ENCODE data around the gene NEAT1. TPM values are rescaled to one million over a fixed set of nuclear protein-coding genes. Genes with fewer than 3 reads are reported as not detected.

NEAT1 gene
- total RNA-seq, 2 donors from 2014 or later: 110 to 1,326 TPM

DNA sequence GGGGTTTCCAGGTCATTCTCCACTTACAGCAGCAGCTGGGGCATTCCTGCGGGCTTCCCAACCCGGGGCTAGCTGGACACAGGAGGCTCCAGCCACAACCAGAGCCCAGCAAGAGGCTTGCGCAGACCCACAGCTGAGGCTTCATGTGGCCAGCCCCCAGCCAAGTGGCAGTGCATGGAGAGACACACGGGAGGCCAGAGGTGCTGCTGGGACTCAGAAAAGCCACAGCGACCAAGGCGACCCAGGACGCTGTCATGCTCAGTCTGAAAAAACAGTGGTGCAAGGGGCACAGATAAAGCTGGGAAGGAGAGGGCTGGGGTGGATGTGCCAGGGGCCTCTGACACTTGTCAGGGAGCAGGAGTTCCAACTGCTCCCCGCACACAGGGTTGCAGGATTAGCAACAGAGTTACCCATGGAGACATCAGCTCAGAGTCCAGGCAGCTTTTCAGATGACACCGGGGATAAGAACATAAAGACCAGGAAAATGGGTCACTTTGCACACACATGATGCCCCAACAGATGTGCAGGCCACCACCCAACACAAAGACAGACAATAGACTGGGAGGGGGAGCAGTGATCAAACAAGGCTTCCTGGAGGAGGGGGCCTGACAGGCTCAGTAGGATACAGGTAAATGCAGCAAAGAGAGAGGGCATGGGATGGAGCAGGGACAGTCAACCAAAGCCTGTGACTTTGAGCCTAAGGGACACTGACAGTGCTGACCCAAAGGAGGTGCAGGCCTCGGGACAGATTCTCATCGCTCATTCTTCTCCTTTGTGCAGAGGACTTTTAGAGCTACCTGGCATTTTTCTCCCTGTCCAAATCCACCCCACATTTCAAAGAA, 6.9 kb upstream of the NEAT1 start:
- no peak for DNase-seq (ENCODE audit: low spot score)
- intact Hi-C loops (cut with DNase I): loop anchor here (1.0 to 10.0 kb wide), 3 partner anchors 33 to 95 kb away; partner anchors contain the start of gene SLC25A45
- 69% methylated on average over 11 of the region's 11 CpGs for WGBS
- Histone ChIP-seq H3K36me3 (no peaks in the 10 kb centered on the region), H3K9me3 (no peaks in the 10 kb centered on the region), H3K27ac (peak overlapping the region; percentile 100), H3K4me3 (peak overlapping the region in 1 of 2 donors; percentile 24), H3K4me1 (replicated peaks) (peaks cover 25% of the 10 kb centered on the region), H3K27me3 (replicated peaks; ENCODE audit: insufficient read depth) (no peaks in the 10 kb centered on the region)
- no peak for TF ChIP-seq POLR2A (IDR thresholded peaks at IDR 0.05)
- no peak for TF ChIP-seq POLR2AphosphoS5 (IDR thresholded peaks at IDR 0.05)
- TF ChIP-seq, protein P1, sequence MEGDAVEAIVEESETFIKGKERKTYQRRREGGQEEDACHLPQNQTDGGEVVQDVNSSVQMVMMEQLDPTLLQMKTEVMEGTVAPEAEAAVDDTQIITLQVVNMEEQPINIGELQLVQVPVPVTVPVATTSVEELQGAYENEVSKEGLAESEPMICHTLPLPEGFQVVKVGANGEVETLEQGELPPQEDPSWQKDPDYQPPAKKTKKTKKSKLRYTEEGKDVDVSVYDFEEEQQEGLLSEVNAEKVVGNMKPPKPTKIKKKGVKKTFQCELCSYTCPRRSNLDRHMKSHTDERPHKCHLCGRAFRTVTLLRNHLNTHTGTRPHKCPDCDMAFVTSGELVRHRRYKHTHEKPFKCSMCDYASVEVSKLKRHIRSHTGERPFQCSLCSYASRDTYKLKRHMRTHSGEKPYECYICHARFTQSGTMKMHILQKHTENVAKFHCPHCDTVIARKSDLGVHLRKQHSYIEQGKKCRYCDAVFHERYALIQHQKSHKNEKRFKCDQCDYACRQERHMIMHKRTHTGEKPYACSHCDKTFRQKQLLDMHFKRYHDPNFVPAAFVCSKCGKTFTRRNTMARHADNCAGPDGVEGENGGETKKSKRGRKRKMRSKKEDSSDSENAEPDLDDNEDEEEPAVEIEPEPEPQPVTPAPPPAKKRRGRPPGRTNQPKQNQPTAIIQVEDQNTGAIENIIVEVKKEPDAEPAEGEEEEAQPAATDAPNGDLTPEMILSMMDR (IDR thresholded peaks at IDR 0.05): no peak

GRCh38 chr11:65416341-65416824, 6.2 kb upstream of the NEAT1 start:
- 4% methylated on average over 18 of the region's 18 CpGs for WGBS
- Histone ChIP-seq H3K27me3 (replicated peaks; ENCODE audit: insufficient read depth) (no peaks in the 10 kb centered on the region), H3K9me3 (no peaks in the 10 kb centered on the region), H3K36me3 (no peaks in the 10 kb centered on the region), H3K4me3 (peak overlapping the region in 1 of 2 donors; percentile 24), H3K27ac (peak overlapping the region; percentile 100), H3K4me1 (replicated peaks) (peaks cover 27% of the 10 kb centered on the region)
- peak; percentile 93 for DNase-seq (ENCODE audit: low spot score)
- intact Hi-C loops (cut with DNase I): loop anchor here (1.0 to 10.0 kb wide), 2 partner anchors 52 to 94 kb away; no protein-coding TSS in a partner anchor
- TF ChIP-seq, protein P1 (IDR thresholded peaks at IDR 0.05): peak in 3 of 4 experiments; percentile 98 to 100 (median 98)
- TF ChIP-seq POLR2A (IDR thresholded peaks at IDR 0.05) (peak; percentile 46), POLR2AphosphoS5 (IDR thresholded peaks at IDR 0.05) (peak; percentile 89)

GRCh38 chr11:65416841-65417701, 5.5 kb upstream of the NEAT1 start:
- Histone ChIP-seq H3K4me1 (replicated peaks) (peaks cover 27% of the 10 kb centered on the region), H3K27me3 (replicated peaks; ENCODE audit: insufficient read depth) (no peaks in the 10 kb centered on the region), H3K9me3 (no peaks in the 10 kb centered on the region), H3K36me3 (no peaks in the 10 kb centered on the region), H3K27ac (peak overlapping the region; percentile 100), H3K4me3 (peak overlapping the region; percentile 1 to 24)
- TF ChIP-seq POLR2AphosphoS5 (IDR thresholded peaks at IDR 0.05) (no peak), POLR2A (IDR thresholded peaks at IDR 0.05) (no peak)
- TF ChIP-seq, protein P1 (IDR thresholded peaks at IDR 0.05): no peak
- peak; percentile 36 for DNase-seq (ENCODE audit: low spot score)
- intact Hi-C loops (cut with DNase I): loop anchor here (1.0 to 10.0 kb wide), 2 partner anchors 52 to 93 kb away; no protein-coding TSS in a partner anchor
- WGBS: 37% methylated on average over 14 of the region's 14 CpGs

DNA sequence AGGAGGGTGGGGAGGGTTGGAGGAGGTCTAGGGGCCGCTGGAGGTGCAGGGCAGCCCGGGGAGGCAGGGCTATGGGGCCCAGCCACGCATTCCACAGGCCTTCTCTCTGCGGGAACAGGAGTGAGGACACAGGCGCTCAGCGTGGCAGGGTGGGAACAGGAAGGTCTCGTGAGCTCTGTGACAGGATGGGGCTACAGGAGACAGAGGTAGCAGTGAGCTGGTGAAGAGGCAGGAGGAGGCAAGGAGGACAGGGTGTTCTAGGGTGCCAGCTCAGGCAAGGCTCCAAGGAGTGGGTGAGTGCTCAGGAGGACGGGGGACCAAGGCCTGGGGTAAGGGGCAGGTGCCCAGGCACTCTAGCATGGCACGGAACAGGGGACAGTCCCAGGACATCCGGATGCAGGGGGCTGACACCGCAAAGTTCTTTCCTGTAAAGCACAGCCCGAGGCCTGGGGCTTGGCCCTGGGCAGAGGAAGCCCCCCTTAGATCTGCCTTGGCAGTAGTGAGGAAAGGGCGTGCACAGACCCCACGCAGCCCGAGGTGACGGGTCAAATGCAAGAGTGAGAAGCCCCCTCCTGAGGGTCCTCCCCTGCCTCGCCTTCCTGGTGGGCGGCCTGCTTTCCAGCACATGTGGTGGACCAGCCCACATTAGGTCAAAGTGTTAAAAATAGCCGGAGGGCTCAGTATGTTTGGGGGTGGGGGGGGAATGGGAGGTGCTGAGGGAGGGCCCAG, 4.7 kb upstream of the NEAT1 start:
- 18% methylated on average over 19 of the region's 19 CpGs for WGBS
- TF ChIP-seq POLR2A (IDR thresholded peaks at IDR 0.05) (no peak), POLR2AphosphoS5 (IDR thresholded peaks at IDR 0.05) (no peak)
- TF ChIP-seq, protein P1 (IDR thresholded peaks at IDR 0.05): no peak
- H3K27ac ChIP-seq: peak overlapping the region; percentile 100
- intact Hi-C loops (cut with DNase I): loop anchor here (2.0 to 10.0 kb wide), 2 partner anchors 53 to 81 kb away; partner anchors contain the start of gene MALAT1
- H3K9me3 ChIP-seq: no peaks in the 10 kb centered on the region
- peak overlapping the region; percentile 1 to 24 for H3K4me3 ChIP-seq
- peak; percentile 59 for DNase-seq (ENCODE audit: low spot score)
- H3K27me3 ChIP-seq (replicated peaks; ENCODE audit: insufficient read depth): no peaks in the 10 kb centered on the region
- no peaks in the 10 kb centered on the region for H3K36me3 ChIP-seq
- peaks cover 27% of the 10 kb centered on the region for H3K4me1 ChIP-seq (replicated peaks)
